Caco-2 (cell line): ENCODE measurements around the gene KIRREL3. TPM values are rescaled to one million over a fixed set of nuclear protein-coding genes. Genes with fewer than 3 reads are reported as not detected.

Experiments used
- BruUV-seq: library from RNA; stranded (reverse); fragments of 400-500 nt; replicated peaks from 2 replicates; lab custom pipeline; 2021; lab: Mats Ljungman, UMichigan
- CTCF ChIA-PET: fragments of 300-600 bp; sonication (Branson Sonifier 250); formaldehyde crosslinking; loops from one replicate; lab custom pipeline; 2022; ENCODE audit warnings: antibody characterized with exemption; lab: Charles Lee
- POLR2A ChIA-PET: fragments of 300-600 bp; sonication (Branson Sonifier 250); formaldehyde crosslinking; loops from one replicate; lab custom pipeline; 2022; ENCODE audit warnings: antibody characterized with exemption; lab: Charles Lee
- DNase-seq, 2 experiments: peaks; one replicate each; pipeline versions ENCODE4 v3.0.0 to v3.0.0-alpha.2; 2020 to 2022
- H3K27me3 ChIP-seq: replicated peaks from 2 replicates; pipeline ENCODE4 v1.6.0; 2011; ENCODE audit warnings: low read length; ENCODE audit not compliant: control insufficient read depth, insufficient read depth
- H3K36me3 ChIP-seq: 2 replicates; pipeline ENCODE4 v1.5.1; 2011; ENCODE audit warnings: low read length; ENCODE audit not compliant: control insufficient read depth, insufficient read depth
- H3K4me1 ChIP-seq: fragments of 250-450 bp; sonication (Bioruptor Pico); 2 replicates; pipeline ENCODE4 v1.5.1; 2020; ENCODE audit warnings: mild to moderate bottlenecking
- H3K4me3 ChIP-seq: 2 replicates; pipeline ENCODE4 v1.5.1; 2011; ENCODE audit warnings: low read depth, mild to moderate bottlenecking, control low read depth, low read length
- H3K9me3 ChIP-seq: fragments of 250-450 bp; sonication (Bioruptor Pico); 2 replicates; pipeline ENCODE4 v1.5.1; 2020; ENCODE audit warnings: mild to moderate bottlenecking, moderate library complexity
- H3K27ac Mint-ChIP-seq: one replicate; pipeline ENCODE4 v1.8.0; 2022; ENCODE audit warnings: mixed read lengths; ENCODE audit not compliant: unreplicated experiment
- H3K27me3 Mint-ChIP-seq: one replicate; pipeline ENCODE4 v1.8.0; 2022; ENCODE audit warnings: mixed read lengths; ENCODE audit not compliant: insufficient read depth, unreplicated experiment
- H3K36me3 Mint-ChIP-seq: one replicate; pipeline ENCODE4 v1.8.0; 2022; ENCODE audit warnings: mild to moderate bottlenecking, mixed read lengths; ENCODE audit not compliant: insufficient read depth, unreplicated experiment
- H3K4me1 Mint-ChIP-seq: one replicate; pipeline ENCODE4 v1.8.0; 2022; ENCODE audit warnings: low read depth, mixed read lengths; ENCODE audit not compliant: unreplicated experiment
- H3K4me3 Mint-ChIP-seq: one replicate; pipeline ENCODE4 v1.8.0; 2022; ENCODE audit warnings: mild to moderate bottlenecking, moderate library complexity, mixed read lengths; ENCODE audit not compliant: unreplicated experiment
- H3K9me3 Mint-ChIP-seq: one replicate; pipeline ENCODE4 v1.8.0; 2022; ENCODE audit warnings: mixed read lengths; ENCODE audit not compliant: unreplicated experiment
- intact Hi-C: fragments of 100-400 bp; cut with micrococcal nuclease; formaldehyde crosslinking; loops from one replicate; pipeline ENCODE4 v1.10.0; 2022; ENCODE audit not compliant: unreplicated experiment
- total RNA-seq: library from RNA; stranded (reverse); gene quantifications from 2 replicates; pipeline ENCODE4 v1.2.3, GENCODE V29; 2022
- TF ChIP-seq, protein P1 (sequence below), 2 experiments: fragments of 200-600 bp in 1 of 2; IDR thresholded peaks; 1 replicate in 1 of 2; 2 replicates in 1 of 2; pipeline versions ENCODE4 v1.5.1 to v1.8.0; 2011 to 2022; ENCODE audit warnings: antibody characterized with exemption in 1 of 2, control low read depth in 1 of 2, inconsistent platforms in 1 of 2, low read depth in 1 of 2, low read length in 1 of 2, mild to moderate bottlenecking in 1 of 2, moderate library complexity in 1 of 2; ENCODE audit not compliant: insufficient read depth in 1 of 2, severe bottlenecking in 1 of 2, unreplicated experiment in 1 of 2

The KIRREL3 gene
- total RNA-seq, 1 experiment from 2014 or later = not detected

DNA sequence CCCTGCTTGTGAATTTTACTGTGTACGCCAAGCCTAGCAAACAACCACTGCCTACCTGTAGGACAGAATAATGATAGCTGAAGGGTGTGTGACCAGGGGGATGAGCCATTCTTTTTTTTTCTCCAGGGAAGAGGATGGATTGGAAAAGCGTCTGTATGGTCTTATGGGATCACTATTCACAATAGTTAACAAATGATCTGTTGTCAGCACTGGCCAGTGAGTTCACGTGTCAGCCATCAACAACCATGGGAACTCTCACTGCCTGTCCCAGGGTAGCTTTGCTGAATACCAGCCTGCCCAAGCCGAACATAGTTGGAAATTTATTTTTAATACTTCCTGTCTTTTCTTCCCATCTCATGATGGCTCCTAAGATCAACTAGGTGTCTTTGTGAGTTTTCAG, 474.9 kb downstream of the KIRREL3 start:
- Mint-ChIP-seq H3K9me3 (no peaks in the 10 kb centered on the region), H3K27me3 (peaks cover 36% of the 10 kb centered on the region), H3K27ac (no peak overlapping the region), H3K4me1 (no peaks in the 10 kb centered on the region), H3K36me3 (no peaks in the 10 kb centered on the region), H3K4me3 (no peak overlapping the region)
- no peak for DNase-seq
- no peaks in the 10 kb centered on the region for H3K36me3 ChIP-seq
- TF ChIP-seq, protein P1, sequence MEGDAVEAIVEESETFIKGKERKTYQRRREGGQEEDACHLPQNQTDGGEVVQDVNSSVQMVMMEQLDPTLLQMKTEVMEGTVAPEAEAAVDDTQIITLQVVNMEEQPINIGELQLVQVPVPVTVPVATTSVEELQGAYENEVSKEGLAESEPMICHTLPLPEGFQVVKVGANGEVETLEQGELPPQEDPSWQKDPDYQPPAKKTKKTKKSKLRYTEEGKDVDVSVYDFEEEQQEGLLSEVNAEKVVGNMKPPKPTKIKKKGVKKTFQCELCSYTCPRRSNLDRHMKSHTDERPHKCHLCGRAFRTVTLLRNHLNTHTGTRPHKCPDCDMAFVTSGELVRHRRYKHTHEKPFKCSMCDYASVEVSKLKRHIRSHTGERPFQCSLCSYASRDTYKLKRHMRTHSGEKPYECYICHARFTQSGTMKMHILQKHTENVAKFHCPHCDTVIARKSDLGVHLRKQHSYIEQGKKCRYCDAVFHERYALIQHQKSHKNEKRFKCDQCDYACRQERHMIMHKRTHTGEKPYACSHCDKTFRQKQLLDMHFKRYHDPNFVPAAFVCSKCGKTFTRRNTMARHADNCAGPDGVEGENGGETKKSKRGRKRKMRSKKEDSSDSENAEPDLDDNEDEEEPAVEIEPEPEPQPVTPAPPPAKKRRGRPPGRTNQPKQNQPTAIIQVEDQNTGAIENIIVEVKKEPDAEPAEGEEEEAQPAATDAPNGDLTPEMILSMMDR (IDR thresholded peaks at IDR 0.05; ENCODE audit: insufficient read depth in 1 of 2, low read depth in 1 of 2, low read length in 1 of 2, severe bottlenecking in 1 of 2, unreplicated experiment in 1 of 2) = no peak
- POLR2A ChIA-PET = no interaction called here
- peaks cover 2% of the 10 kb centered on the region for H3K27me3 ChIP-seq
- no peaks in the 10 kb centered on the region for H3K4me1 ChIP-seq
- H3K9me3 ChIP-seq = no peaks in the 10 kb centered on the region
- intact Hi-C loops = no loop called here
- BruUV-seq = no TSS peak
- no peak overlapping the region for H3K4me3 ChIP-seq
- CTCF ChIA-PET = no interaction called here

DNA sequence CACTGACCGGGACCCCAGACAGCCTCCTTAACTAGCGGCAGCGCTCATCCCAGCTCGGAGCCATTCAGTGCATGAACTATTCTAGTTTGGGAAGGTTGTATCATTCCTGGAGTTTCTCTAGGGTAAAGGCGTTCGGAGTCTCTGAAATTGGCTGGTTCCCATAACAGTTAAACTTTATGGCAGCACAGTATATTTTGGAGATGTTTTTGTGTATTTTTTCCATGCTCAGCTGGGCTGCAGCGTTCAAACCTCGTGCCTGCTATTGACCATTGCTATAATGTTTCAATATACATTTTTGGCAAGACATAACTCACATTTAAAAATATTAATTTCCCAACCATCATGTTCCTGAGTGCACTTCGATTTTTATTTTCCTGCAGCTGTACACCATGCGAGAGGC, 475.4 kb downstream of the KIRREL3 start:
- Mint-ChIP-seq H3K36me3 (no peaks in the 10 kb centered on the region), H3K9me3 (no peaks in the 10 kb centered on the region), H3K27me3 (peaks cover 41% of the 10 kb centered on the region), H3K27ac (no peak overlapping the region), H3K4me1 (no peaks in the 10 kb centered on the region), H3K4me3 (no peak overlapping the region)
- Histone ChIP-seq H3K36me3 (no peaks in the 10 kb centered on the region), H3K4me3 (no peak overlapping the region), H3K9me3 (no peaks in the 10 kb centered on the region), H3K27me3 (peaks cover 2% of the 10 kb centered on the region), H3K4me1 (no peaks in the 10 kb centered on the region)
- ChIA-PET CTCF (no interaction called here), POLR2A (no interaction called here)
- TF ChIP-seq, protein P1 (IDR thresholded peaks at IDR 0.05; ENCODE audit: insufficient read depth in 1 of 2, low read depth in 1 of 2, low read length in 1 of 2, severe bottlenecking in 1 of 2, unreplicated experiment in 1 of 2) = no peak
- DNase-seq = no peak
- intact Hi-C loops = no loop called here
- BruUV-seq = no TSS peak

DNA sequence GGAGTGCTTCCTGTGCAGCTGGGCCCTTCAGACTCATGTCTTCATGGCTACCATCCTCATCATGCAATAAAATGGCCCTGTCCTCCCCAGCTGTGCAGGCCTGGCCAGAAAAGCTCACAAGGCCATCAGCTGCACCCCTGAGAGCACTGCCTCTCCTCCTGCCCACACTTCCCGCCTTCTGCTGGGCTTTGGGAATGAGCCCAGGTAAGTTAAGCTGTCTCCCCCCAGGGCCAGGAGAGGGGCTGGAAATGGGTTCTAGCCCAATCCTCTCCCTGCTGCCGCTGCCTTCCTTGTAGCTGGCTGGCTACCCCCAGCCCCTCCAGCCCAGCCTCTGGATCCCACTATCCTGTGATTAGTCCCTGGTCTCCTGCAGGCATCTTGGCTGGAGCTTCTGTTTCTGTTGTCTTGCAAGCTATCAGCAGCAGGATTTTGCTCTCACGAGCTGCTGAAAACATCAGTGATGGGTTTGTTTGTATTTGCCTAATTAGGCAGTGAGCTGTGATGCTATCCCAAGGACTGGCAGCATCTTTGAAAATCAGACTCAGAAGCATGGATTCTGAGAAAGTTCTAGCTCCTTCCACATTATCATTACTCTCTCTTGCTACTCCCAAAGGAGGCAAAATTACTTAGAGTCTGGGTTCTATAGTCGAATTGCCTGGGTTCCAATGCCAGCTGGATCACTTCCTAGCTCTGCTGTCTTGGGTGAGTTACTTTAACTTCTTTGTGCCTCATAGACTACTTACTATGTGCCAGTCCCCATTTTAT, 476.9 kb downstream of the KIRREL3 start:
- Mint-ChIP-seq H3K4me3 (no peak overlapping the region), H3K4me1 (no peaks in the 10 kb centered on the region), H3K36me3 (no peaks in the 10 kb centered on the region), H3K9me3 (no peaks in the 10 kb centered on the region), H3K27me3 (peaks cover 46% of the 10 kb centered on the region), H3K27ac (no peak overlapping the region)
- TF ChIP-seq, protein P1 (IDR thresholded peaks at IDR 0.05; ENCODE audit: insufficient read depth in 1 of 2, low read depth in 1 of 2, low read length in 1 of 2, severe bottlenecking in 1 of 2, unreplicated experiment in 1 of 2) = no peak
- intact Hi-C loops = no loop called here
- Histone ChIP-seq H3K4me3 (no peak overlapping the region), H3K36me3 (no peaks in the 10 kb centered on the region), H3K9me3 (no peaks in the 10 kb centered on the region), H3K27me3 (peaks cover 5% of the 10 kb centered on the region), H3K4me1 (no peaks in the 10 kb centered on the region)
- ChIA-PET CTCF (interaction anchor here (0.6 to 1.5 kb wide), 2 partner anchors 43 to 1760 kb away, joined by 6 to 7 read pairs; no protein-coding TSS in a partner anchor), POLR2A (no interaction called here)
- no peak for DNase-seq
- BruUV-seq = no TSS peak
